ENCODE data around the gene ZC3H13.

ZC3H13 gene

DNA sequence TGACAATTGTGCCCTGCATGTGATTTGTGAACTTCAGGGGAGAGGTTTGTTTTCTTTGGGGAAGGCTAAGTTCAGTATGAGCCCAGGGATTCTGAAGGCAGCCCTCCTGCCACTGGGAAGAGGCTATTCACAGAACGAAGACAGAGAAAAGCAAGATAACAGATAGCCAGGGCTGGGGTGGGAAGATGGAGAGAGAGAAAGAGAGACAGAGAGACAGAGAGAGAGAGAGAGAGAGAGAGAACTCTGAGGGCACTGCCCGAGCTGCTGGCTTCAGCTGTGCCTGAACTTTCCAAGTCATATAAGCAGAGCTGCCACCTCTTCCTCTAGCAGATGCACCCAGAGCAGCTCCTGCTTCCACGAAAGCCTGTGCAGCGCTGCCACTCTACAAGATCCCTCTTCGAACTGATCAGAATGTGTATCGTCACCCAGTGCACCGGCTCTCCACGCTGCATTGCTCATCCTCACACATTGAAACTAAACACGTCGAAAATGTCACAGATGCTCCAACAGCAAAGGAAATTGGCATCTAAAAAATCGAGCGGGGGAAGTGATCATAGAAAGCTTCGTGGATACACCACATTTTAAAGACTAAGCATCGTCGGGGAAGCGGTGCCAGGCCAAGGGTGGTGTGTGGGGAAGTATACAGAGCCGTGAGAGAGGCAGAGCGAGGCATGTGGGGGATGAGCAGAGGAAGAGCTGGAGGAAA is 119.2 kb downstream of the ZC3H13 start:
- DNase-seq, result no peak

DNA sequence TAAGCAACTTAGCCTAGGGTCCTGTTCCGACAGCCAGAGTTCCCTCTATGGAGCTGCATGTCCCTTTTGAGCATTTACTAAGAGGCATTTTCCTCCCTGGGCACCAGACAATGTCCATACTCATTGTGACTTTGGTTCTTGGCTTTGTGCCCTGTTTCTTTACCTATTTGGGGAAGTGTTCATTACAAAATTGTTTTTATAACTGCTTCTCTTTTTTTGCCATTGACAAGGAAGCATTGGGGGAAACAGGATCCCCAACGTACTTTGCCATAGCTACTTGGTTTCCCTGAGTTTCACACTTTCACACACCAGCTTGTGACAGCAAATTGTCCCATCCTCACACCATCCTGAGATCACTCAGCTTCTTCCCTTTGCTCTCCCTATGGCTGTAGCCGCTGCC is 119.9 kb downstream of the ZC3H13 start:
- DNase-seq, result no peak

DNA sequence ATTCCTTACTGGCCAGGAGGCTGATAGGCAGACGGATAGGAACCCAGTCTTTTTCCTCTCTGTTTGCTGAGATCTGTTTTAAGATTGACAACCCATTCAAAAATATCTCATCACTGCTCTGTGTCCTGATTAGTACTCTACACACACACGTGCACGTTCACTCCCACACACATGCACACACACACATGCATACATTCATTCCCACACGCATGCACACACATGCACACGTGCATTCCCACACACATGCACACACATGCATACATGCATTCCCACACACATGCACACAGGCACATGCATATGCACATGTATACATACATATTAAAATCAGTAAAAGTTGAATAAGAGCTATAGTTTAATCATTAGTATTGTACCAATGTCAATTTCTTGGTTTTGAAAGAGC is 120.4 kb downstream of the ZC3H13 start:
- no peak for DNase-seq

DNA sequence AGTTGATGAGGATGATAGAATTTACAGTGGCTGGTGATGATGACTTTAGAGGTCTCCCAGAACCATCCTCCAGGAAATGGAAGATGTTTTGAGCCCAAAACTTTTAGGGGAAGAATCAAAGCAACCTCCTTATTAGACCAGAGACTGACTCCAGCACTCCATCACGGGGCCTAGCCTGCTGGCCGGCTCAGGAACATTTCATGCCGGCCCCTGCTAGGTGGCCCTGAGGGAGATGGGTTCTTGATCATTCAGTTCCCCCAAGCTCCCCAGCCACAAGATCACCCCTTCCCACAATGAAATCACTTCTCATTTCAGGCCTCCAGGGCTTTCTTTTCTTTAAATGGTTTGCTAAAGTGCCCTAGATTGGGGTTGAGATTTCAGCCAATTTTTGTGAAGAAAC is 121.3 kb downstream of the ZC3H13 start:
- no peak for DNase-seq

DNA sequence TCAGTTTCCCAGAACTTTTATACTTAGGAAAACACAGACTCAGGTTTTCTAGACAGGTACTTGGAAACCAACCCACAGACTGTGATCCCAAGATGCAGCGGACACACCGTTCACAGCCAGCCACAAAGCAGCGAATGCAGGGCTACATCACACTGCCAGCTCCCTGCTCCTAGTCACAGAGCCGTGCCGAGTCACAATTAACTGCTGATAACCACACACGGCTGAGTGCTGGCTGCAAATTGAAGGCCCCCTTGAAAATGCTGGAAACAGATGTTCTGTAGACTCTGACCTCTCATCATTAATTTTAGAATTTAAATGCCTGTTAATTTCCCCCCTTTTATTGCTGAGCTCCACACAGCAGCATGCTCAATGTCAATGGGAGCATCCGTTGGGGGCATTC is 122.4 kb downstream of the ZC3H13 start:
- no peak for DNase-seq

DNA sequence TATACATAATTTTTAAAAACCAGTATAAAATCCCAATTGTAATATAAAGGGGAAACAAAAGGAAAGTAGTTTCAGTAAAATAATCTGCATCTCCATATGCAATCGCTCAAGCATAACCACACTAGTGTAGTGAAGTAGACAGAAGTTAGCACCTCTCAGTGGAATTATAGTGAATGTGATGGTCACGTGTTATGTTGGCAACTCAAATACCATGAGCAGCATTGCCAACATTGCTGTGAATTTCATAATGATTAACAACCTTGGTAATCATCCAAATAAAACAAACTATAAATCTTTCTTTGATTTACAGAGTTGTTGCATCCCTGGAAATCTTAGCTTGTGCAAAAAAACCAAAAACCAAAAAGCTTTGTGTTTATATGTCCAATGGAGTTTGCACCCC is 123.7 kb downstream of the ZC3H13 start:
- no peak for DNase-seq

DNA sequence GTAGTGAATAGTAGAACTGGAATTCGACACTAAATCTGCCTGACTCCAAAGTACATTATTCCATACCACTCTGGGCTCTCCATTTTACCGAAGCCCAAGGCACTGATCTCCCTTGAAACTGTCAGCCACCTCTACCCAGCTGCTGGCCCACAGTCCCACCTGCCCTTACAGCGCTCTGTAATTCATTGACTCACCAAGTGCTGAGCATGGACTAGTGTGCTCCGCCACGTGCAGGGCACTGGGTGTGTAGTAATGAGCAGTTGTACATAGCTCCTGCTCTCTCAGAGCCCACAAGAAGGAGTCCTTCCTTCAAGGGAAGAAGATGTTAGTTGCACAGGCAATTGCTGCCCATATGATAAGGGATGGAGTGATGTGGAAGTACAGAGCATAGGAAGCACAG is 124.4 kb downstream of the ZC3H13 start:
- DNase-seq, result no peak

DNA sequence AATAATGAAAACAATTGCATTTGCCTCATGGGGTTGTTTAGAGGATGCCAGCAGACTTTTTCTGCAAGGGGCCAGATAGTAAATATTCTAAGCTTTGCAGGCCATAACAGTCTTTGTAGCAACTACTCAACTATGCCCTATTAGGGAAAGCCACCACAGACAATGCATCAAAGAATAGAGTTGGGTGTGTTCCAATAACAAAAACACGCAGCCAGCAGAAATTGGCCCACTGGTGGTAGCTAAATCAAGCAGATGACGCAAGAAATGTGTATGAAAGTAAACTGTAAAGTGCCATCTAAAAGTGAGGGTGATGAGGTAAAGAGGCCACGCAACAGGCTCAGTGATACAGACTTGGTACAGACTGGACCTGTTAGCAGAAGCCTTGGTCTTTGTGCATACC is 125.8 kb downstream of the ZC3H13 start:
- DNase-seq, result no peak

DNA sequence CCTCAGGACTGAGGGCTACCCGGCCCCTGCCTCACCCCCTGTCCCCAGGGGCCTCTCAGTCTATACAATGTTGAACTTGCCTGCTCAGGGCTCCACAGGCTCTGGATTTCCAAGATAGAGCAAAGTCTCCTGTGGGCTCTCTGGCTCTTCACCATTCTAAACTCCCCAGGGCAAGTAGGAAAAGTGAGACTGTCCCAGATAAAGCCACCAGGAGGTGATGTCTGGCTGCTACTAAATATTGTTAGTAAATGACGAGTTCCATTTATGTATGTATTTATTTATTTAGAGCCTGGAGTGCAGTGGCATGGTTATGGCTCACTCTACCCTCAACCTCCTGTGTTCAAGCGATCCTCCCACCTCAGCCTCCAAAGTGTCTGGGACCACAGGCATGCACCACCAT is 127.4 kb downstream of the ZC3H13 start:
- DNase-seq, result no peak

DNA sequence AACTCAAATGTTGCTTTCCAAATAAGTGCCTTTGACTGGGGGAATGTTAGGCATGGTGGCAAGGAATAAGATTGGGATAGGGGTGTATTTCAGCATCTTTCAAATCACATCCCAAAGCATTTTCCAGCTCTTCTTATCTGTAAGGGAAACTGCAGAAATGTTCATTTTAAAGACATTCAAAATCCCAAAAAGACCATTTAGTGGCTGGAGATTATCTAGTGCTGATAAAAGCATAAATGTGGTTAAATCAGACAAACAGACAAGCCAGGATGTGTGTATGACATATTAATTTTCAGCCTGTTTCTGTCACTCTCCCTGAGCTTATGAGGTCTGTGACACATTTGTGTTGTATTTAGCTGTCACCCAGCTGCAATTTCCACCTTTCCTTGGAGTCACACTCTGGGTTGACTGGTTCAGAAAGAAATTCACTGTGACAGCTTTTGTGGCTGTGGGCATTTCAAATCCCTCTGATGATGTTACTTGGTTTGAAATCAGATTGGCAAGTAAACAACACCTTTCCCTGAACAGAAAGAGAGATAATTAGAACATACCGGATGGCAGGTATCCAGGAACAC is 131.3 kb downstream of the ZC3H13 start:
- DNase-seq, result no peak

DNA sequence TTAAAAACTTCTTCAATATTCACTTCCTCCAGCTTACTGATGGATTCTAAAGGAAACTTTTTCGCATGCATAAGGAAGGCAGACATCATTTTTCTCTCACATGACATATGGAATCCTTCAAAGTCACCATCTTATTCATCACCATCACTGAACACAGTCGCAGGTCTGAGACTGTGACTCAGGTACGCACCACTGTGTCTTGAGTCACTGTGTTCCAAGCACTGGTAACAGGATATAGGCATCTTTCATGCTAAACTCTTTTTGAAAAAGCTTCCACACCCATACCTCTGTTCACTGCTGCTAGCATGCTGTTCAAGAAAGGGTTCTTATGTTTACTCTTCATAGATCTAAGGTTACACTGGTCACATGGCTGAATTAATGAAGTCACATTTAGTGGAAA is 133.9 kb downstream of the ZC3H13 start:
- DNase-seq, result no peak

DNA sequence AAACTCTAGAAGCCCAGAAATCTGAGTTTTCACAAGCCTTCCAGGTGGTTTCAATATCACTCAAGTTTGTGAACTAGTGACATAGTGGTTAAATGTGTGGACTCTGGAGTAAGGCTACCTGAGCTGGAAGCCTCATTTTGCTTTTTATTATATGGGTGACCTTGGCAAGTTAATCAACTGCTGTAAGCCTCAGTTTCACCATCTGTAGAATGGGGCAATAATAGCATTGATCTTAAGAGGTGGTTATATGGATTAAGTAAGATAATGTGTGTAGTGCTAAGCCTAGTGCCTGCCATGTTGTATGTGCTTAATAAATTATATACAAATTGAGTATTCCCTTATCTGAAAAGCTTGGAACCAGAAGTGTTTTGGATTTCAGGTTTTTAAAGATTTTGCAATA is 135.5 kb downstream of the ZC3H13 start:
- DNase-seq, result no peak

DNA sequence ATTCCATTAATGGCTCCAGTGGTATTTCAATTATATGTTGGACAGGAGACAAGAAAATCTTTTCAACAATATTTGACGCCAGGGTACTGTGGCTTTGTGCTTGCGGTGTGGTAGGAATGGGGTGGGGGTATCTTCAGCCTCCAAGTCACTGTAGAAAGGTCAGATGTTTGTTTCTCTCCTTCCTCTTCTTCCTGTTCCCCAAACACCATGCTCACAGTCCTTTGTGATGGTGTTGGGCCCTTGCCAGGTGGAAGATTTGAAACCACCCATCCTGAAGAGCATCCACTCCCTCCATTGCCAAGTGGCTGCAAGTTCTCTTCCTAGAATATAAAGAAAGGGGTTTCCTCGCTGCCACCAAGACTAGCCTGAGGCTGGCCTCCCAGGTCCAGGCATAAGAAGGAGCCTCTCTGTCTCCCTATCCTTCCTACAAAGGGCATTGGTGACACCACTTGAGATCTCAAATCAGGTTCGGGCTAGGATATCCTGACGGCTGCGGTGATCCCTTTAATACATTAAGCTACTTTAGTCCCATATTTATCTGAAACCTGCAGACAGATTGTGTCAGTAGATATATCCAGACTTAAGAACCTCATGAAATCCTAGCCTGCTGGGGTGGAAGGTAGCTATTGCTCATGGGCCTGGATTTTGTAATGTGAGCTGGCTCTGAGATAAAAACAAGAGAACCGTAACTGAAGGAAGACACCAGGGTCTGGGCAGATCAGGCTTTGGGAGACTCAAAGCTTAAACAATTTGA is 136.7 kb downstream of the ZC3H13 start:
- no peak for DNase-seq

DNA sequence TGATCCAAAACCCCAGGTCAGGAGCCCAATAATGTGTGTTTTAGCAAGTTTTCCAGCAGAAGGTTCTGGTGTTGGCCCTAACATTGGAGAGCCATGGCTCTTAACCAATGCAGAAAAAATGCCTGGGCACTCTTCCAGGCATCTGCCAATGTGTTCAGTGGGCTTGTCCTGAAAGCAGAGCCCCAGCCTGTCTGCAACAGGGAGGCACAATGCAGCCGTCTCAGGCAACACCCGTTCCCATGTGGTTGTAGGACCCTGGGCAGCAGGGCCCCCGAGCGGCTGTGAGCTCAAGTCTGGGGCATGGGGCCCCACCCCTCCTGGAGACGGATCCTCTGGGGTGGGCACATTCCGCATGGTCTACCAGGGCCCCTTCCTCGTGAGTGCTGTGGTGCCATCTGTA is 142.9 kb downstream of the ZC3H13 start:
- DNase-seq, result no peak

DNA sequence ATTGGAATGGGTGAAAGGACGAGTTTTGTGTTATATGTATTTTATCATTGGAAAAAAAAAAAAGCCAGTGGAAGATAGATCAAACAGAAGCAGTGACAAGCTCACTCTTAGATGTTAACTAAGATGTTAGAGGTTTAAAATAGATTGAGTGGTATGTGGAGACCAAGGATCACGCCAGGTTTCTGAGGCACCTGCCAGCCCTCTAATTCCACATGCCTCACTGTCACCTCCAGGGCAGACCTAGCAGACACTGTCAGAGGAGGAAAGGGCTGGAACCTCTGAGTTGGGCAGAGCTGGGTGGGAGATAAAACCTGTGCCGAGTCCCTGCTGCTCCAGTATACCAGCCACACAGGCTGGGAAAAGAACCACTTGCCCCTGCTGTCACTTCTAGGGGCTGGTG is 143.5 kb downstream of the ZC3H13 start:
- DNase-seq, result no peak

DNA sequence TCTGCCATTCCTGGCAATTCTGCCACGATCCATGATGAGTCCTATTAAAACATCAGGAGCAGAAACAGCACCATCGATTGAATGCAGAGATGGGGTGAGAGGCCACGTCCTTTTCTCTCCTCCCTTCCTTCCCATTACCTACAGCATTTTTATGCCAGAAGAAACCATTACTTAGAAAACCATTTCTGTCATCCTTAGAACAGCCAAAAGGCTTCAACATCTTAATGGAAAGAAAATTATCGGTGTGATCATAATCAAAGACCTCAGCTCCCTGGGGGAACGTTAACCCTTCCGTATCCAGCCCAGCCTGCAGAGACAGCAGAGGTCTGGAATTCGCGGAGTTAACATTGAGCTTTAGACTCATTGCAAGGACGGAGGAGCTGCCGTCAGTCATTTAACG is 145.0 kb downstream of the ZC3H13 start:
- no peak for DNase-seq

Measured in stimulated activated CD4-positive, alpha-beta T cell treated with anti-CD3 and anti-CD28 coated beads, Interleukin-4, amount 100 ng/mL, for 4 hours (primary cell).